SH-SY5Y (cell line): ENCODE results near the gene NRAS.

Experiments used
- GATA2 ChIP-seq: IDR thresholded peaks from 2 replicates; pipeline ENCODE4 v1.6.1; 2011; ENCODE audit warnings: mild to moderate bottlenecking, low read depth, low read length
- GATA3 ChIP-seq: IDR thresholded peaks from 2 replicates; pipeline ENCODE4 v1.6.1; 2011; ENCODE audit warnings: low read depth, mild to moderate bottlenecking, low read length, moderate library complexity

DNA sequence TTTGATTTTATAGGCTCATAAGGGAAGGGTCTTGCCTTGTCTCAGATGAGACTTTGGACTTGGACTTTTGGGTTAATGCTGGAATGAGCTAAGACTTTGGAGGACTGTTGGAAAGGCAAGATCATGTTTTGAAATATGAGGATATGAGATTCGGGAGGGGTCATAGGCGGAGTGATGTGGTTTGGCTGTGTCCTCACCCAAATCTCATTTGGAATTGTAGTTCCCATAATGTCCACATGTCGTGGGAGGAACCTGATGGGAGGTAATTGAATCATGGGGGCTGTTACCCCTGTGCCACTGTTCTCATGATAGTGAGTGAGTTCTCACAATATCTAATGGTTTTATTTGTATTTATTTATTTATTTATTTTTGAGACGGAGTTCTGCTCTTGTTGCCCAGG lies 48.1 kb upstream of the NRAS start:
- TF ChIP-seq GATA2 (no peak), GATA3 (no peak)
